ENCODE measurements around the gene SLC19A2. TPM values are rescaled to one million over a fixed set of nuclear protein-coding genes. Genes with fewer than 3 reads are reported as not detected.
"Not testable (repeated sequence)": the region's sequence is repeated elsewhere in the genome, so short reads cannot be mapped to it uniquely, and the experiment has no call there.

The SLC19A2 gene
- total RNA-seq (ENCODE audit: unreplicated experiment), result 6.1 TPM
- long read RNA-seq, result 0 reads

- Mint-ChIP-seq H3K27me3 (ENCODE audit: unreplicated experiment) (peaks cover 8% of the 10 kb centered on the region), H3K4me1 (ENCODE audit: unreplicated experiment) (peaks cover 36% of the 10 kb centered on the region), H3K27ac (ENCODE audit: unreplicated experiment) (peak within 1 kb of the TSS; percentile 99), H3K36me3 (ENCODE audit: low read depth, unreplicated experiment) (no peaks in the 10 kb centered on the region), H3K4me3 (ENCODE audit: unreplicated experiment) (peak within 1 kb of the TSS; percentile 97), H3K9me3 (ENCODE audit: unreplicated experiment) (no peaks in the 10 kb centered on the region)
- DNase-seq (ENCODE audit: low spot score), result peak; percentile 93
- no peak for TF ChIP-seq CTCF (IDR thresholded peaks at IDR 0.05; ENCODE audit: unreplicated experiment)
These were observed at the start of gene SLC19A2 for GRCh38 chr1:169485431-169486280. Gene SLC19A2 (minus strand): TSS chr1:169485944. CDS start chr1:169485766, 178 bp downstream.

- DNase-seq (ENCODE audit: low spot score), result no peak
- H3K27ac Mint-ChIP-seq (ENCODE audit: unreplicated experiment), result no peak overlapping the region
- no peaks in the 10 kb centered on the region for H3K9me3 Mint-ChIP-seq (ENCODE audit: unreplicated experiment)
- no peak overlapping the region for H3K4me3 Mint-ChIP-seq (ENCODE audit: unreplicated experiment)
- no peaks in the 10 kb centered on the region for H3K4me1 Mint-ChIP-seq (ENCODE audit: unreplicated experiment)
- H3K27me3 Mint-ChIP-seq (ENCODE audit: unreplicated experiment), result no peaks in the 10 kb centered on the region
- no peak for TF ChIP-seq CTCF (IDR thresholded peaks at IDR 0.05; ENCODE audit: unreplicated experiment)
- H3K36me3 Mint-ChIP-seq (ENCODE audit: low read depth, unreplicated experiment), result no peaks in the 10 kb centered on the region
These were observed 48.9 kb upstream of the SLC19A2 start for GRCh38 chr1:169534653-169535052.

- H3K4me1 Mint-ChIP-seq (ENCODE audit: unreplicated experiment); H3K27me3 Mint-ChIP-seq (ENCODE audit: unreplicated experiment); H3K36me3 Mint-ChIP-seq (ENCODE audit: low read depth, unreplicated experiment); H3K27ac Mint-ChIP-seq (ENCODE audit: unreplicated experiment); H3K9me3 Mint-ChIP-seq (ENCODE audit: unreplicated experiment); H3K4me3 Mint-ChIP-seq (ENCODE audit: unreplicated experiment); DNase-seq (ENCODE audit: low spot score): not testable (repeated sequence)
These were observed 47.9 kb upstream of the SLC19A2 start for GRCh38 chr1:169533528-169534190.

GRCh38 chr1:169530448-169530847, 44.7 kb upstream of the SLC19A2 start:
- no peak for TF ChIP-seq CTCF (IDR thresholded peaks at IDR 0.05; ENCODE audit: unreplicated experiment)
- Mint-ChIP-seq H3K27me3 (ENCODE audit: unreplicated experiment) (no peaks in the 10 kb centered on the region), H3K27ac (ENCODE audit: unreplicated experiment) (no peak overlapping the region), H3K9me3 (ENCODE audit: unreplicated experiment) (no peaks in the 10 kb centered on the region), H3K36me3 (ENCODE audit: low read depth, unreplicated experiment) (no peaks in the 10 kb centered on the region), H3K4me1 (ENCODE audit: unreplicated experiment) (peaks cover 7% of the 10 kb centered on the region), H3K4me3 (ENCODE audit: unreplicated experiment) (no peak overlapping the region)
- DNase-seq (ENCODE audit: low spot score), result no peak

GRCh38 chr1:169529068-169529642, 43.4 kb upstream of the SLC19A2 start:
- TF ChIP-seq CTCF (IDR thresholded peaks at IDR 0.05; ENCODE audit: unreplicated experiment), result no peak
- H3K27ac Mint-ChIP-seq (ENCODE audit: unreplicated experiment), result no peak overlapping the region
- H3K36me3 Mint-ChIP-seq (ENCODE audit: low read depth, unreplicated experiment), result no peaks in the 10 kb centered on the region
- no peak overlapping the region for H3K4me3 Mint-ChIP-seq (ENCODE audit: unreplicated experiment)
- H3K4me1 Mint-ChIP-seq (ENCODE audit: unreplicated experiment), result peaks cover 7% of the 10 kb centered on the region
- DNase-seq (ENCODE audit: low spot score), result no peak
- H3K27me3 Mint-ChIP-seq (ENCODE audit: unreplicated experiment), result no peaks in the 10 kb centered on the region
- H3K9me3 Mint-ChIP-seq (ENCODE audit: unreplicated experiment), result no peaks in the 10 kb centered on the region

Measured in endothelial cell (in vitro differentiated cells).